Endothelial cell of umbilical vein (primary cell): ENCODE data around the gene HOXA10. TPM values are rescaled to one million over a fixed set of nuclear protein-coding genes. Genes with fewer than 3 reads are reported as not detected.

ENCODE experiments used
- BruUV-seq: library from RNA; stranded (reverse); fragments of 400-500 nt; replicated peaks from 2 replicates; lab custom pipeline; 2021; lab: Mats Ljungman, UMichigan
- CTCF ChIA-PET: fragments of 300-600, 350-600 bp; sonication (Branson Sonifier 250); formaldehyde crosslinking; loops from one replicate; lab custom pipeline; 2021; ENCODE audit warnings: antibody characterized with exemption, inconsistent platforms; lab: Charles Lee
- POLR2A ChIA-PET: fragments of 300-600, 350-600 bp; sonication (Branson Sonifier 250); formaldehyde crosslinking; loops from one replicate; lab custom pipeline; 2021; ENCODE audit warnings: antibody characterized with exemption, inconsistent platforms; lab: Charles Lee
- DNase-seq: peaks from one replicate; pipeline ENCODE4 v3.0.0-alpha.2; 2011; ENCODE audit warnings: low read depth, low spot score
- FAIRE-seq: peaks from 2 replicates; lab custom pipeline; 2011; peaks lifted over from hg19 to GRCh38; lab: Jason Lieb, UNC
- H2AFZ ChIP-seq: 2 replicates; pipeline ENCODE4 v1.6.0; 2012; ENCODE audit warnings: low read depth, low read length, control low read depth, inconsistent platforms
- H3K27ac ChIP-seq: 2 replicates; pipeline ENCODE4 v1.5.1; 2011; ENCODE audit warnings: low read depth, mild to moderate bottlenecking, control low read depth, low read length, moderate library complexity; ENCODE audit not compliant: insufficient read depth
- H3K27me3 ChIP-seq, 2 experiments: 2 replicates each; pipeline versions ENCODE4 v1.6.0 to v1.6.1; 2011; ENCODE audit warnings: low read length in 2 of 2, mixed read lengths in 1 of 2; ENCODE audit not compliant: control insufficient read depth in 2 of 2, insufficient read depth in 2 of 2
- H3K36me3 ChIP-seq, 2 experiments: 2 replicates in 1 of 2; 3 replicates in 1 of 2; pipeline ENCODE4 v1.5.1; 2011; ENCODE audit warnings: low read length in 2 of 2, mild to moderate bottlenecking in 1 of 2, moderate library complexity in 1 of 2; ENCODE audit not compliant: control insufficient read depth in 2 of 2, insufficient read depth in 2 of 2; ENCODE audit errors: extremely low read depth in 1 of 2
- H3K4me1 ChIP-seq: 3 replicates; pipeline ENCODE4 v1.5.1; 2011; ENCODE audit warnings: mild to moderate bottlenecking, low read length; ENCODE audit not compliant: control insufficient read depth, insufficient read depth; ENCODE audit errors: extremely low read depth
- H3K4me2 ChIP-seq: 2 replicates; pipeline ENCODE4 v1.6.1; 2011; ENCODE audit warnings: low read length, control low read depth, mixed read lengths; ENCODE audit not compliant: insufficient read depth
- H3K4me3 ChIP-seq, 3 experiments: fragments of 200-600 bp in 1 of 3; sonication (generic), shearing (Covaris generic) in 1 of 3; replicated peaks in 1 of 3; 2 replicates each; pipeline ENCODE4 v1.5.1; 2011 to 2016; ENCODE audit warnings: control low read depth in 3 of 3, low read length in 3 of 3, mild to moderate bottlenecking in 2 of 3, inconsistent platforms in 1 of 3, low read depth in 1 of 3, moderate library complexity in 1 of 3; ENCODE audit not compliant: insufficient read depth in 1 of 3
- H3K79me2 ChIP-seq: 2 replicates; pipeline ENCODE4 v1.6.0; 2012; ENCODE audit warnings: low read length, inconsistent platforms; ENCODE audit not compliant: control insufficient read depth, insufficient read depth
- H3K9ac ChIP-seq: replicated peaks from 2 replicates; pipeline ENCODE3; 2011; ENCODE audit warnings: low read length, control low read depth; ENCODE audit not compliant: insufficient read depth; ENCODE audit errors: extremely low read depth
- H3K9me1 ChIP-seq: replicated peaks from 3 replicates; pipeline ENCODE4 v1.6.0; 2011; ENCODE audit warnings: mild to moderate bottlenecking, low read length; ENCODE audit not compliant: control insufficient read depth, insufficient read depth; ENCODE audit errors: extremely low read depth
- H3K9me3 ChIP-seq: replicated peaks from 2 replicates; pipeline ENCODE4 v1.5.1; 2012; ENCODE audit warnings: low read length, inconsistent platforms; ENCODE audit not compliant: control insufficient read depth, insufficient read depth
- H4K20me1 ChIP-seq: replicated peaks from 2 replicates; pipeline ENCODE3; 2011; ENCODE audit warnings: mild to moderate bottlenecking, low read length; ENCODE audit not compliant: control insufficient read depth, insufficient read depth; ENCODE audit errors: extremely low read depth
- EZH2 ChIP-seq: IDR thresholded peaks from 2 replicates; pipeline ENCODE4 v1.6.1; 2012; ENCODE audit warnings: borderline replicate concordance, low read depth, mild to moderate bottlenecking, moderate library complexity, low read length, inconsistent platforms; ENCODE audit not compliant: severe bottlenecking
- FOS ChIP-seq: IDR thresholded peaks from 2 replicates; pipeline ENCODE4 v1.6.1; 2011; ENCODE audit warnings: mild to moderate bottlenecking, low read length, moderate library complexity, borderline replicate concordance; ENCODE audit not compliant: insufficient read depth
- GATA2 ChIP-seq: IDR thresholded peaks from 2 replicates; pipeline ENCODE4 v1.7.0; 2011; ENCODE audit warnings: low read depth, mild to moderate bottlenecking, moderate library complexity, mixed read lengths, low read length; ENCODE audit not compliant: insufficient read length, insufficient read depth
- JUN ChIP-seq: IDR thresholded peaks from 2 replicates; pipeline ENCODE4 v1.6.1; 2011; ENCODE audit warnings: borderline replicate concordance, low read depth; ENCODE audit not compliant: insufficient read length, insufficient read depth
- MYC ChIP-seq: IDR thresholded peaks from one replicate; pipeline ENCODE4 v1.6.1; 2011; ENCODE audit warnings: mild to moderate bottlenecking, low read depth, low read length
- POLR2A ChIP-seq: IDR thresholded peaks from 2 replicates; pipeline ENCODE4 v1.6.1; 2012; ENCODE audit warnings: low read depth, mild to moderate bottlenecking, control low read depth, low read length
- POLR2AphosphoS5 ChIP-seq: IDR thresholded peaks from 2 replicates; pipeline ENCODE4 v1.6.1; 2012; ENCODE audit warnings: low read depth, mild to moderate bottlenecking, control low read depth, low read length, moderate library complexity; ENCODE audit not compliant: insufficient read depth
- dilution Hi-C: fragments of 300-500 bp; cut with MboI; formaldehyde crosslinking; loops from one replicate; pipeline ENCODE4 v1.15.0; 2019; ENCODE audit warnings: low sequenced_read_pairs; ENCODE audit not compliant: extremely low pct_ligation_motif_present
- intact Hi-C: fragments of 100-400 bp; cut with micrococcal nuclease; formaldehyde crosslinking; loops from one replicate; pipeline ENCODE4 v1.10.0; 2022
- polyA plus RNA-seq, 4 experiments: library from polyadenylated mRNA; depleted of rRNA in 3 of 4; stranded (reverse) in 3 of 4; unstranded in 1 of 4; fragments of >200 nt; gene quantifications; 2 replicates each; pipeline versions ENCODE4 v1.2.1 to v1.2.3, GENCODE V29; 2011 to 2012; ENCODE audit warnings: missing spikeins in 1 of 4
- total RNA-seq: library from RNA; stranded (reverse); gene quantifications from 2 replicates; pipeline ENCODE4 v1.2.3, GENCODE V29; 2021
- TF ChIP-seq, protein P1 (sequence below): IDR thresholded peaks from 2 replicates; pipeline ENCODE4 v1.6.1; 2011; ENCODE audit not compliant: insufficient read depth, insufficient read length
- TF ChIP-seq, protein P2 (sequence below), 2 donors: IDR thresholded peaks; 1 replicate in 1 of 2; 2 replicates in 1 of 2; pipeline ENCODE4 v1.5.1; 2011; ENCODE audit warnings: low read length in 2 of 2, mild to moderate bottlenecking in 2 of 2, moderate library complexity in 2 of 2, control low read depth in 1 of 2, inconsistent platforms in 1 of 2, low read depth in 1 of 2; ENCODE audit not compliant: insufficient read depth in 1 of 2; ENCODE audit errors: extremely low read depth in 1 of 2

HOXA10 gene
- total and polyA plus RNA-seq, 2 donors (not counting 3 experiments of a cell fraction or from before 2014, with no cell fraction given) = 24.4 to 30.3 TPM

DNA sequence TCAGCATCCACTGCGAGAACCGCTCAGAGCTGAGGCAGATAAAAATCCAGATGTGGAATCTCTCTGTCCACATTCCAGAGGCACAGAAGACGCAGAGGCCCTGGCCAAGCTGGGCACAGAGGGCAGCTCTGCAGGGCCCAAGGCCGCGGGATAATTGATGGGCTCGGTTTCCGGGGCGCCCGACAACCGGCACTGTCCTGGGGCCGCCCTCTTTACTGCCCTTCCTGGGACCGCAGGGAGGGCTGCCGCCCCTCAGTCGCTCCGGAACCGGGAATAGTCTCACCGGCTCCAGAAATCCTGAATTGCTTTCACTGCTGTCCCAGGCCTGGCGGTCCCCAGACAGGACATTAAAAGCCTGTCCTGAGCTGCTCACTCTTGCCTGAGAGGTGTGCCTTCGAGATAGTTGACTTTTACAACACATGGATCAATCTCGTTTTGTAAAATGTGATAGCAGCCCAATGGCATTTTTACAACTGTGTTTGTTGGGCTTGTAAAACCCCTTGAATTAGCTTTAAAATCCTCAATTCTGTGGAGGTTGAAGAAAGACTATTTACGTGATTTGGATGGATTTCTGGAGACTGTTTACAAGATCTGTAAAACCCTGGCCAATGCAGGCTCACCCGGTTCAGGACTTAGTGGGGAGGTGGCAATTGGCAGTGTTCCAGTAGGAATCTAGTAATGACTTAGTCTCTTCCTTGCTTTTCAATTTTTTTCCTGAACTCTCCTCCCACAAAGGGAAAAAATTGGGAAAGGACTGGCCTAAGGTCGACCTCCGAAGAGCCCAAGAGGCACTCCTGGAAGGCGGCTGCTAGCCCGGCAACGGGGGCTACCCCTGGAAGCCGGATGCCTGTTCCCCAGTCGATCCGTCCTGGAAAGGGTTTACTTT is 25.1 kb downstream of the HOXA10 start:
- H3K36me3 ChIP-seq = peaks cover 0 to 12% of the 10 kb centered on the region in 2 experiments
- H3K9me3 ChIP-seq = no peaks in the 10 kb centered on the region
- H3K4me1 ChIP-seq = peaks cover 71% of the 10 kb centered on the region
- dilution Hi-C loops (no loop called here), intact Hi-C loops (no loop called here)
- peak overlapping the region; percentile 78 for H3K4me2 ChIP-seq
- peak overlapping the region; percentile 67 for H3K27ac ChIP-seq
- no peaks in the 10 kb centered on the region for H3K27me3 ChIP-seq
- FAIRE-seq = peak; percentile 93
- no peaks in the 10 kb centered on the region for H4K20me1 ChIP-seq
- no peaks in the 10 kb centered on the region for H3K9me1 ChIP-seq
- peaks cover 98% of the 10 kb centered on the region for H3K79me2 ChIP-seq
- peak overlapping the region; percentile 54 to 85 (median 55) for H3K4me3 ChIP-seq
- ChIA-PET CTCF (interaction anchor here (0.9 to 5.6 kb wide), 11 partner anchors 9 to 779 kb away, joined by 3 to 83 read pairs (median 6); partner anchors contain the start of gene HOXA9), POLR2A (interaction anchor here (0.6 to 1.3 kb wide), 5 partner anchors 10 to 947 kb away, joined by 3 to 8 read pairs (median 3); partner anchors contain the start of gene CBX3)
- H2AFZ ChIP-seq = no peak overlapping the region
- BruUV-seq = no TSS peak
- no peak for TF ChIP-seq GATA2
- TF ChIP-seq, protein P1, sequence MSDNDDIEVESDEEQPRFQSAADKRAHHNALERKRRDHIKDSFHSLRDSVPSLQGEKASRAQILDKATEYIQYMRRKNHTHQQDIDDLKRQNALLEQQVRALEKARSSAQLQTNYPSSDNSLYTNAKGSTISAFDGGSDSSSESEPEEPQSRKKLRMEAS = no peak
- TF ChIP-seq, protein P2, sequence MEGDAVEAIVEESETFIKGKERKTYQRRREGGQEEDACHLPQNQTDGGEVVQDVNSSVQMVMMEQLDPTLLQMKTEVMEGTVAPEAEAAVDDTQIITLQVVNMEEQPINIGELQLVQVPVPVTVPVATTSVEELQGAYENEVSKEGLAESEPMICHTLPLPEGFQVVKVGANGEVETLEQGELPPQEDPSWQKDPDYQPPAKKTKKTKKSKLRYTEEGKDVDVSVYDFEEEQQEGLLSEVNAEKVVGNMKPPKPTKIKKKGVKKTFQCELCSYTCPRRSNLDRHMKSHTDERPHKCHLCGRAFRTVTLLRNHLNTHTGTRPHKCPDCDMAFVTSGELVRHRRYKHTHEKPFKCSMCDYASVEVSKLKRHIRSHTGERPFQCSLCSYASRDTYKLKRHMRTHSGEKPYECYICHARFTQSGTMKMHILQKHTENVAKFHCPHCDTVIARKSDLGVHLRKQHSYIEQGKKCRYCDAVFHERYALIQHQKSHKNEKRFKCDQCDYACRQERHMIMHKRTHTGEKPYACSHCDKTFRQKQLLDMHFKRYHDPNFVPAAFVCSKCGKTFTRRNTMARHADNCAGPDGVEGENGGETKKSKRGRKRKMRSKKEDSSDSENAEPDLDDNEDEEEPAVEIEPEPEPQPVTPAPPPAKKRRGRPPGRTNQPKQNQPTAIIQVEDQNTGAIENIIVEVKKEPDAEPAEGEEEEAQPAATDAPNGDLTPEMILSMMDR (IDR thresholded peaks at IDR 0.05; ENCODE audit: extremely low read depth in 1 of 2, insufficient read depth in 1 of 2, low read depth in 1 of 2, low read length in 2 of 2) = no peak
- TF ChIP-seq POLR2AphosphoS5 = no peak
- TF ChIP-seq EZH2 = no peak
- TF ChIP-seq MYC = no peak
- TF ChIP-seq JUN = no peak
- TF ChIP-seq FOS = no peak
- TF ChIP-seq POLR2A = no peak
- DNase-seq = peak; percentile 74
- peak overlapping the region; percentile 65 for H3K9ac ChIP-seq
